MM.1S (cell line): ENCODE results near the gene ZNF273.

Source experiments
- DNase-seq: peaks from one replicate; pipeline ENCODE4 v3.0.0-alpha.2; 2015
- H2AFZ ChIP-seq: fragments of 300-600 bp; sonication (generic); 2 replicates; pipeline ENCODE4 v1.6.0; 2016; ENCODE audit warnings: antibody characterized with exemption, low read length
- H3F3A ChIP-seq: fragments of 300-600 bp; sonication (generic); 2 replicates; pipeline ENCODE4 v1.6.1; 2016; ENCODE audit warnings: mild to moderate bottlenecking, antibody characterized with exemption, low read length, moderate library complexity, mixed read lengths; ENCODE audit not compliant: insufficient read depth
- H3K27ac ChIP-seq: fragments of 300-600 bp; sonication (generic); 2 replicates; pipeline ENCODE4 v1.5.1; 2016; ENCODE audit warnings: mild to moderate bottlenecking, low read length
- H3K27me3 ChIP-seq: fragments of 300-600 bp; sonication (generic); replicated peaks from 2 replicates; pipeline ENCODE4 v1.6.0; 2016; ENCODE audit warnings: low read length; ENCODE audit not compliant: insufficient read depth
- H3K36me3 ChIP-seq: fragments of 300-600 bp; sonication (generic); replicated peaks from 2 replicates; pipeline ENCODE4 v1.6.1; 2016; ENCODE audit warnings: mild to moderate bottlenecking, low read length, mixed read lengths; ENCODE audit not compliant: insufficient read depth
- H3K4me1 ChIP-seq: fragments of 300-600 bp; sonication (generic); 2 replicates; pipeline ENCODE4 v1.6.1; 2016; ENCODE audit warnings: low read length, mixed read lengths
- H3K4me2 ChIP-seq: fragments of 300-600 bp; sonication (generic); 2 replicates; pipeline ENCODE4 v1.6.0; 2016; ENCODE audit warnings: low read depth, low read length
- H3K4me3 ChIP-seq: fragments of 300-600 bp; sonication (generic); 2 replicates; pipeline ENCODE4 v1.5.1; 2016; ENCODE audit warnings: low read length, mixed read lengths
- H3K79me2 ChIP-seq: fragments of 300-600 bp; sonication (generic); 2 replicates; pipeline ENCODE4 v1.6.1; 2016; ENCODE audit warnings: mixed run types, low read length, mixed read lengths
- H3K9ac ChIP-seq: fragments of 300-600 bp; sonication (generic); 2 replicates; pipeline ENCODE4 v1.6.1; 2016; ENCODE audit warnings: low read length, mixed read lengths
- H3K9me2 ChIP-seq: fragments of 300-600 bp; sonication (generic); replicated peaks from 2 replicates; pipeline ENCODE4 v1.6.1; 2016; ENCODE audit warnings: mild to moderate bottlenecking, low read length, mixed read lengths; ENCODE audit not compliant: insufficient read depth
- H3K9me3 ChIP-seq: fragments of 300-600 bp; sonication (generic); replicated peaks from 2 replicates; pipeline ENCODE4 v1.6.1; 2016; ENCODE audit warnings: mild to moderate bottlenecking, low read length, mixed read lengths; ENCODE audit not compliant: insufficient read depth
- H4K20me1 ChIP-seq: fragments of 300-600 bp; sonication (generic); 2 replicates; pipeline ENCODE4 v1.6.1; 2016; ENCODE audit warnings: mild to moderate bottlenecking, low read length, moderate library complexity, mixed read lengths; ENCODE audit not compliant: insufficient read depth
- EZH2 ChIP-seq: fragments of 300-600 bp; sonication (generic); optimal IDR thresholded peaks from 2 replicates; pipeline ENCODE3; 2017; ENCODE audit warnings: low read depth, mild to moderate bottlenecking, antibody characterized with exemption, low read length, mixed read lengths
- EZH2phosphoT487 ChIP-seq: fragments of 300-600 bp; sonication (generic); IDR thresholded peaks from 2 replicates; pipeline ENCODE4 v1.6.1; 2018; ENCODE audit warnings: antibody characterized with exemption, low read length
- TF ChIP-seq, protein P1 (sequence below): fragments of 300-600 bp; sonication (generic); IDR thresholded peaks from 2 replicates; pipeline ENCODE4 v1.5.1; 2016; ENCODE audit warnings: antibody characterized with exemption, low read length, mixed read lengths

The ZNF273 gene

DNA sequence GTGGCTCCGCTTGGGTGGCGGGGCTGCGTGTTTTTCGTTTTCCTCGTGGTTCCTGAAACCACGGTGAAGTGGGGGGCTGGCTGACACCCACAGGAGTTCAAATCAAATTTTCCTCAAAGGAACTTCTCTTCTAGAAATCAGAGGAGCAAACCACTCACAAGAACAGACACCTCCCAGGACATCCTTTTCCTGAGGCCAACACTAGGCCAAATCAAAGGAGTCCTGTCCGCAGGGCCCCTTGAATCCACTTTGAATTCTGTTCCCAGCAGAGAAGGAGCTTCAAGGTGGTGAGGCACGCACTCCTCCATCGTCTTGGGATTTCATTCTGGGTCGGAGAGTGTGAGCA lies 29.9 kb upstream of the ZNF273 start:
- H3K27me3 ChIP-seq, result no peaks in the 10 kb centered on the region; the same call in 1 of the 2 replicates
- H3K9me3 ChIP-seq, result no peaks in the 10 kb centered on the region
- no peak for DNase-seq
- no peak overlapping the region for H3K4me3 ChIP-seq
- H3K36me3 ChIP-seq, result no peaks in the 10 kb centered on the region
- no peaks in the 10 kb centered on the region for H3F3A ChIP-seq
- H3K9ac ChIP-seq, result no peak overlapping the region
- no peaks in the 10 kb centered on the region for H3K4me1 ChIP-seq
- H3K9me2 ChIP-seq, result no peaks in the 10 kb centered on the region
- TF ChIP-seq EZH2phosphoT487 (no peak), EZH2 (no peak)
- TF ChIP-seq, protein P1, sequence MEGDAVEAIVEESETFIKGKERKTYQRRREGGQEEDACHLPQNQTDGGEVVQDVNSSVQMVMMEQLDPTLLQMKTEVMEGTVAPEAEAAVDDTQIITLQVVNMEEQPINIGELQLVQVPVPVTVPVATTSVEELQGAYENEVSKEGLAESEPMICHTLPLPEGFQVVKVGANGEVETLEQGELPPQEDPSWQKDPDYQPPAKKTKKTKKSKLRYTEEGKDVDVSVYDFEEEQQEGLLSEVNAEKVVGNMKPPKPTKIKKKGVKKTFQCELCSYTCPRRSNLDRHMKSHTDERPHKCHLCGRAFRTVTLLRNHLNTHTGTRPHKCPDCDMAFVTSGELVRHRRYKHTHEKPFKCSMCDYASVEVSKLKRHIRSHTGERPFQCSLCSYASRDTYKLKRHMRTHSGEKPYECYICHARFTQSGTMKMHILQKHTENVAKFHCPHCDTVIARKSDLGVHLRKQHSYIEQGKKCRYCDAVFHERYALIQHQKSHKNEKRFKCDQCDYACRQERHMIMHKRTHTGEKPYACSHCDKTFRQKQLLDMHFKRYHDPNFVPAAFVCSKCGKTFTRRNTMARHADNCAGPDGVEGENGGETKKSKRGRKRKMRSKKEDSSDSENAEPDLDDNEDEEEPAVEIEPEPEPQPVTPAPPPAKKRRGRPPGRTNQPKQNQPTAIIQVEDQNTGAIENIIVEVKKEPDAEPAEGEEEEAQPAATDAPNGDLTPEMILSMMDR, result no peak
- H3K79me2 ChIP-seq, result no peaks in the 10 kb centered on the region
- H2AFZ ChIP-seq, result no peak overlapping the region
- no peaks in the 10 kb centered on the region for H4K20me1 ChIP-seq
- H3K27ac ChIP-seq, result no peak overlapping the region
- no peak overlapping the region for H3K4me2 ChIP-seq

DNA sequence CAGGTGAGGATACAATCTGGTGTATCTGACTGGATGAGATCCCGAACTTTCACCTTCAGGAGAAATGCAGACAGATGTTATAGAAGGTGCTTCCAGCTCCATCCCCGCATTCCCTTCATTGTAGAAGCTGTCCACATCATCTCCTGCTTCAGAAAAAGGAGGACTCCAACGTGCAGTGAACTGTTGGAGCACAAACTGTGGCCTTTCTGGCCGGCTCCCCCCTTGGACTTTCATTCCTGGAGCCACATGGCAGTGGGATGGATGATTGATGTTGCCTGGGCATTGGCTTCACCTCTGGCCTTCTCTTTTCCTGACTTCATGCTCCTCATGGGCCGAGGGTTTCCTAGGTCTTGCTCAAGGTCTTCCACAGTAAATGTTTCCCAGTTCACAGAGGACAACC lies 29.6 kb upstream of the ZNF273 start:
- Histone ChIP-seq H3K4me2 (no peak overlapping the region), H3K79me2 (no peaks in the 10 kb centered on the region), H3K9me3 (no peaks in the 10 kb centered on the region), H3K9ac (no peak overlapping the region), H3K27ac (no peak overlapping the region), H3K9me2 (no peaks in the 10 kb centered on the region), H3K27me3 (no peaks in the 10 kb centered on the region; the same call in 1 of the 2 replicates), H3K4me3 (no peak overlapping the region), H3K36me3 (no peaks in the 10 kb centered on the region), H3F3A (no peaks in the 10 kb centered on the region), H2AFZ (no peak overlapping the region), H3K4me1 (no peaks in the 10 kb centered on the region), H4K20me1 (no peaks in the 10 kb centered on the region)
- no peak for DNase-seq
- TF ChIP-seq, protein P1, result no peak
- TF ChIP-seq EZH2, result no peak
- TF ChIP-seq EZH2phosphoT487, result no peak

DNA sequence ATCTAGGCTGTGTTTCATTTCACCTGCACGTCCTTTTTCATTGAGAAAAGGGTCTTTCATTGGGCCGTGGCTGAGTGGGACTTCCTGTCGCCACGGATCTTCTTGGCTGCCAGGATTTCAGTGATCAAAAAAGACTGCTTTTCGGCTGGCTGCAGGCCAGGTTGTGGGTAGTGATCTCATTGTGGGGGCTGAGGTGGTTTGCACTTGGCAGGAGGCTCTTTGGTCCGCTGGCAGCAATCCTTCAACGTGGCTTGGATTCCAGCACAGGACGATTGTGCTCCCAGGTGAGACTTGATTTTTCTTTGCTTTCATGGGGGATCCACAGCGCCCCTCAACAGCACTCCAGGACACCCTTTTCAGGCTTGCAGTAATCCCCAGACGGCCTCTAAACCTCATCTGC lies 29.0 kb upstream of the ZNF273 start:
- Histone ChIP-seq H3F3A (no peaks in the 10 kb centered on the region), H3K4me3 (no peak overlapping the region), H3K9ac (no peak overlapping the region), H3K79me2 (no peaks in the 10 kb centered on the region), H3K4me2 (no peak overlapping the region), H2AFZ (no peak overlapping the region), H3K9me3 (no peaks in the 10 kb centered on the region), H3K36me3 (no peaks in the 10 kb centered on the region), H3K4me1 (no peaks in the 10 kb centered on the region), H3K27ac (no peak overlapping the region), H3K9me2 (no peaks in the 10 kb centered on the region), H3K27me3 (no peaks in the 10 kb centered on the region; the same call in 1 of the 2 replicates), H4K20me1 (no peaks in the 10 kb centered on the region)
- no peak for DNase-seq
- TF ChIP-seq EZH2 (no peak), EZH2phosphoT487 (no peak)
- TF ChIP-seq, protein P1, result no peak
